Adrenal gland (tissue), 5 donors: ENCODE measurements around the gene NUTF2.

ENCODE experiments used
- POLR2A ChIP-seq, 2 donors: fragments of 450-650 bp; IDR thresholded peaks; one replicate each; pipeline ENCODE4 v1.6.1; 2017; ENCODE audit warnings: antibody characterized with exemption in 2 of 2, mild to moderate bottlenecking in 2 of 2, moderate library complexity in 1 of 2
- TF ChIP-seq, protein P1 (sequence below), 6 experiments: fragments of 450-650 bp in 4 of 6; fragments of 200-600 bp in 2 of 6; sonication (generic) in 1 of 6; IDR thresholded peaks; 1 replicate in 5 of 6; 2 replicates in 1 of 6; pipeline versions ENCODE4 v1.5.1 to v1.8.0; 2016 to 2021; ENCODE audit warnings: antibody characterized with exemption in 6 of 6, mild to moderate bottlenecking in 2 of 6, moderate library complexity in 1 of 6
- donor health status: DM: no; HTN: no; CAD: no.

DNA sequence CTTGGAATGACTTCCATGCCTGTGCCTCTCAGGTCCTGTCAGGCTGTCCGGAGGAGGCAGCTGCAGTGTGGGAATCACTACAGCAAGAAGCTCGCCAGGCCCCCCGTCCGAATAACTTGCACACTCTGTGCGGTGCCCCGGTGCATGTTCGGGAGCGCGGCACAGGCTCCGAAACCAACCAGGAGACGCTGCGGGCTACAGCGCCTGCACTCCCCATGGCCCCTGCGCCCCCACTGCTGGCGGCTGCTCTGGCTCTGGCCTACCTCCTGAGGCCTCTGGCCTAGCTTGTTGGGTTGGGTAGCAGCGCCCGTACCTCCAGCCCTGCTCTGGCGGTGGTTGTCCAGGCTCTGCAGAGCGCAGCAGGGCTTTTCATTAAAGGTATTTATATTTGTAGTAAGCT is 39.2 kb downstream of the NUTF2 start:
- TF ChIP-seq, protein P1, sequence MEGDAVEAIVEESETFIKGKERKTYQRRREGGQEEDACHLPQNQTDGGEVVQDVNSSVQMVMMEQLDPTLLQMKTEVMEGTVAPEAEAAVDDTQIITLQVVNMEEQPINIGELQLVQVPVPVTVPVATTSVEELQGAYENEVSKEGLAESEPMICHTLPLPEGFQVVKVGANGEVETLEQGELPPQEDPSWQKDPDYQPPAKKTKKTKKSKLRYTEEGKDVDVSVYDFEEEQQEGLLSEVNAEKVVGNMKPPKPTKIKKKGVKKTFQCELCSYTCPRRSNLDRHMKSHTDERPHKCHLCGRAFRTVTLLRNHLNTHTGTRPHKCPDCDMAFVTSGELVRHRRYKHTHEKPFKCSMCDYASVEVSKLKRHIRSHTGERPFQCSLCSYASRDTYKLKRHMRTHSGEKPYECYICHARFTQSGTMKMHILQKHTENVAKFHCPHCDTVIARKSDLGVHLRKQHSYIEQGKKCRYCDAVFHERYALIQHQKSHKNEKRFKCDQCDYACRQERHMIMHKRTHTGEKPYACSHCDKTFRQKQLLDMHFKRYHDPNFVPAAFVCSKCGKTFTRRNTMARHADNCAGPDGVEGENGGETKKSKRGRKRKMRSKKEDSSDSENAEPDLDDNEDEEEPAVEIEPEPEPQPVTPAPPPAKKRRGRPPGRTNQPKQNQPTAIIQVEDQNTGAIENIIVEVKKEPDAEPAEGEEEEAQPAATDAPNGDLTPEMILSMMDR (IDR thresholded peaks at IDR 0.05), result no peak
- TF ChIP-seq POLR2A (IDR thresholded peaks at IDR 0.05), result no peak
